ENCODE measurements around the gene CPA2.
"Not testable (repeated sequence)": the region's sequence is repeated elsewhere in the genome, so short reads cannot be mapped to it uniquely, and the experiment has no call there.

The CPA2 gene

DNA sequence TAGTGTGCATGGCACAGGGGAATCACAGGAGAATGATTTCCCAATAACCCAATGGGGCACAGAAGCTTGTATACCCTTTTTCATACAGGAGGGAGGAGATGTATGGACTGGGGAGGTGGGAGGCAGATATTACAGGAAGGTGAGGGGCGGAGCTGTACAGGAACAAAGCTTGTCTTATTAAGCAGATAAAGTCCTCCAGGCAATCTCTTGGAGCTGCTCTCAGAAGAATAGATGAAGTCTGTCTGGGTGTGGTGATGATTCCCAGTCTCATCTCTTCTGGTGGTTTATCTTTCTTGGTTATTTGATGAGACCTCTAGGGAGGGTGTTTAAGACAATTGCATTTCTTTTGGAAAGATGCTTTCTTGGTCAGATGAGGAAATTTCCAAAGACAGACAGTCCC is 52.9 kb downstream of the CPA2 start:
- no peak for DNase-seq

GRCh38 chr7:130321542-130322229 is 55.0 kb downstream of the CPA2 start:
- not testable (repeated sequence) for DNase-seq

- DNase-seq = no peak
Observed at GRCh38 chr7:130322615-130323014, 56.0 kb downstream of the CPA2 start.

DNA sequence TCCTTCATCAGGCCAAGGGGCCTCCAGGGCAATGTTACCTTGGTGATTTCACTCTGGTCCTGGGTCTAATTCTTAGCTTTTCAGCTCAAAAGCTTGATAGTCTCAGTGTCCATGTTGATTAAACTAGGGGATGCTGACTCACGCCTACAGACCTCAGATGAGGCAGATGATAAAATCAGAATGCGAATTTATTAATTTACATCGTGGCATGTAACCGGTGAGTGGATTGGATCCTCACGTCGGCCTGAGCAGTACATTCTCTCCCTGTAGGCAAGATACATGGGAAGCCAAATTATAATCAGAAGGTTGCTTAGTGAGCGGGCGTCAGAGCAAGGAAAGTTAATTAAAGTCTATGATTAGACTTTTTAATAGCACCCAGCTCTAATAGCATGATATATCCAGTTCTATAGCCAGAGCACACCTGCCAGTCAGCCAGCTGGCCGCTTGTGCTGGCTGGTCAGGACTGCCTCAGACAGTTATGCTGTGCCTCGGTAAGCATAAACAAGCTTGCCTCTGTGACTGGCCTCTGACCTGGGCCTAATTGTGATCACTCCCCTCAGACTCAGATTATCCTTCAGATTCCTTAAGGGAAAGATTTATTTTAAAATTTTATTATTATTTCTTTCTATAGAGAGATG is 57.8 kb downstream of the CPA2 start:
- peak; percentile 51 for DNase-seq

DNA sequence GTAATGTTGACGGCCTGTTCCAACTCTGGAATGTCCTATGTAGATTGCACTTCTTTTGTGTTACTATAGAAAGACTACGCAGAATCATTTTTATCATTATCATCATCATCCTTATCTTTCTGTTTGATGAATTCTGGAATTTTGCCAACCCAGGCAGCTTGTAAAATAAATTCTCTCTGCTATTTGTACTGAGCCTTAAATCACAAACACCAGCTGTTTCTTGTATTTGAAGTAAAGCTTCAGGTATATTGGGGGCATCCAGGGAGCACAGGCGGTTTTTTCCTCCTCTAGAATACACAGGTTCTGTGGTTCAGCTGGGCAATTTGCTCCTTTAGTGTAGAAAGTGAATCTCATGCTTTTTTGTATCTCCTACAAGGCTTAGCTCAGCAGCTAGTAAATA is 63.0 kb downstream of the CPA2 start:
- DNase-seq = peak; percentile 90

- no peak for DNase-seq
Observed at GRCh38 chr7:130332259-130333053, 65.8 kb downstream of the CPA2 start.

- DNase-seq = no peak
Observed at GRCh38 chr7:130333832-130334231, 67.2 kb downstream of the CPA2 start.

DNA sequence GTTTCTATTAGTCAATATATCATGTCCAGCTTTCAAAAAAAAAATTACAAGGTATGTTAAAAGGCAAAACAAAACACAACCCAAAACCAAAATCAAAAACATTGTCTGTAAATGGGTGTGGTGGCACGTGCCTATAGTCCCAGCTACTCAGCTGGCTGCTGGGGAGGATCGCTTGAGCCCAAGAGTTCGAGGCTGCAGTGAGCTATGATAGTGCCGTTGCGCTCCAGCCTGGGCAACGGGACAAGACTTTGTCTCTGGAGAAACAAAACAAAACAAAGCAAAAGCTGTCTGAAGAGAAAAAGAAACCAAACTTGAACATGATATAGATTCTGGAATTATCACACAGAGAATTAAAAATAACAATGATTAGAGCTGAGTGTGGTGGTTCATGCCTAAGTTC is 67.6 kb downstream of the CPA2 start:
- DNase-seq = no peak

DNA sequence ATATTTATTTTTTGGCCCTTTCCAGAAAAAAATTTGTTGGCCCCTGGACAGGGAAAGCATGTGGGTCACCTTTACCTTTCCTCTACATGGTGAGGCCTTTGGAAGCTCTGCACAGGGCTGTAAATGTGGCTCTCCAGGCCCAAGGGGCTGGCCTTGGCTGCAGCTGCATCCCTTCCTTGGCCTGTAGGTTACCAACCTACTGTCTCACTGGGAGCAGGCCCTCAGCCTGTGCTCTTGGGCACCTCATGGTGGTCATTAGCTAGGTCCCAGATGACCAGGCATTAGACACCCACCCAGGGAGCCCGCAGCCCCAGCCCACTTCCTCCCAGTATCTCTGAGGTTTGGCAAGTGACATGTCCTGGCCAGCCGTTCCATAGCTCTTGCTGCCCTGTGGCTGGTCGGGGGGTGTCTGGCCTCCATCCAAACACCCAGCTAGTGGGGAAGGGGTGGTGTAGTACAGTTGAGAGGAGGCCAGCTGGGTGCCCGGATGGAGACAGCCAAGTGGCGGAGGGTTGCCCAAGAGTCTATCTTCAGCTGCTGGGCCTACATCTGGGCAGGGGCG is 70.8 kb downstream of the CPA2 start:
- no peak for DNase-seq

GRCh38 chr7:130338233-130338632 is 71.6 kb downstream of the CPA2 start:
- no peak for DNase-seq

Measured in NCI-H2171 treated with DMSO at 0.1 percent for 48 hours (cell line).